GM23338 (cell line): Measurements from ENCODE around the gene ZBP1. TPM values are rescaled to one million over a fixed set of nuclear protein-coding genes. Genes with fewer than 3 reads are reported as not detected.

ENCODE experiments used
- ATAC-seq: fragments of 200-7000 bp; cut with Tn5 transposase; 3 replicates; pipeline ENCODE4 v1.9.1; 2020
- DNase-seq: peaks from one replicate; pipeline ENCODE4 v3.0.0-alpha.2; 2015; ENCODE audit warnings: low spot score
- H2AFZ ChIP-seq: fragments of 200-600 bp; sonication (generic); 2 replicates; pipeline ENCODE4 v1.8.0; 2016; ENCODE audit warnings: antibody characterized with exemption, mild to moderate bottlenecking, moderate library complexity
- H3F3A ChIP-seq: fragments of 200-600 bp; sonication (generic); replicated peaks from 2 replicates; pipeline ENCODE4 v1.8.0; 2017; ENCODE audit warnings: antibody characterized with exemption, mixed run types, low read depth
- H3K27ac ChIP-seq: fragments of 200-600 bp; sonication (generic); 2 replicates; pipeline ENCODE4 v1.6.1; 2016; ENCODE audit warnings: low read depth
- H3K27me3 ChIP-seq: fragments of 200-600 bp; sonication (generic); 2 replicates; pipeline ENCODE4 v1.8.0; 2016; ENCODE audit warnings: mild to moderate bottlenecking, mixed run types, moderate library complexity; ENCODE audit not compliant: insufficient read depth
- H3K36me3 ChIP-seq: fragments of 200-600 bp; sonication (generic); 2 replicates; pipeline ENCODE4 v1.8.0; 2016; ENCODE audit warnings: mild to moderate bottlenecking; ENCODE audit not compliant: insufficient read depth
- H3K4me1 ChIP-seq: fragments of 200-600 bp; sonication (generic); 2 replicates; pipeline ENCODE4 v1.8.0; 2016; ENCODE audit warnings: mild to moderate bottlenecking, moderate library complexity; ENCODE audit not compliant: insufficient read depth
- H3K4me2 ChIP-seq: fragments of 200-600 bp; sonication (generic); 2 replicates; pipeline ENCODE4 v1.7.1; 2017; ENCODE audit warnings: mixed run types
- H3K4me3 ChIP-seq: fragments of 200-600 bp; sonication (generic); 2 replicates; pipeline ENCODE4 v1.6.1; 2016; ENCODE audit warnings: mixed run types
- H3K79me2 ChIP-seq: fragments of 200-600 bp; sonication (generic); replicated peaks from 2 replicates; pipeline ENCODE4 v1.8.0; 2017; ENCODE audit warnings: mild to moderate bottlenecking; ENCODE audit not compliant: insufficient read depth
- H3K9me2 ChIP-seq: fragments of 200-600 bp; sonication (generic); 2 replicates; pipeline ENCODE4 v1.8.0; 2017; ENCODE audit not compliant: insufficient read depth
- H4K20me1 ChIP-seq: fragments of 200-600 bp; sonication (generic); replicated peaks from 2 replicates; pipeline ENCODE4 v1.8.0; 2017; ENCODE audit warnings: mild to moderate bottlenecking; ENCODE audit not compliant: insufficient read depth
- H3K27ac Mint-ChIP-seq: 2 replicates; pipeline ENCODE4 v1.8.0; 2020; ENCODE audit warnings: inconsistent platforms, mild to moderate bottlenecking, moderate library complexity, mixed read lengths
- H3K27me3 Mint-ChIP-seq: 3 replicates; pipeline ENCODE4 v1.8.0; 2022; ENCODE audit warnings: low read depth, mild to moderate bottlenecking, moderate library complexity, mixed read lengths, inconsistent platforms; ENCODE audit not compliant: insufficient read depth, poor library complexity
- H3K36me3 Mint-ChIP-seq: 3 replicates; pipeline ENCODE4 v1.8.0; 2021; ENCODE audit warnings: low read depth, mild to moderate bottlenecking, inconsistent platforms, moderate library complexity, mixed read lengths
- H3K4me1 Mint-ChIP-seq: 3 replicates; pipeline ENCODE4 v1.8.0; 2020; ENCODE audit warnings: mild to moderate bottlenecking, inconsistent platforms, mixed read lengths
- H3K4me3 Mint-ChIP-seq: 3 replicates; pipeline ENCODE4 v1.8.0; 2021; ENCODE audit warnings: moderate library complexity, mild to moderate bottlenecking, inconsistent platforms, mixed read lengths
- H3K9me3 Mint-ChIP-seq: 3 replicates; pipeline ENCODE4 v1.8.0; 2020; ENCODE audit warnings: moderate library complexity, mild to moderate bottlenecking, inconsistent platforms, mixed read lengths
- EZH2 ChIP-seq: fragments of 200-600 bp; sonication (generic); IDR thresholded peaks from one replicate; pipeline ENCODE4 v1.8.0; 2017; ENCODE audit warnings: antibody characterized with exemption, mild to moderate bottlenecking, low read depth; ENCODE audit not compliant: unreplicated experiment
- polyA plus RNA-seq: library from polyadenylated mRNA; unstranded; fragments of >200 nt; fragmentation: Nextera tagmentation; extraction: Ambion mirVana; gene quantifications from 2 replicates; pipeline ENCODE4 v1.2.1, GENCODE V29; 2016
- total RNA-seq: library from RNA; depleted of rRNA; stranded (reverse); fragments of >200 nt; shearing (Covaris generic); gene quantifications from 2 replicates; pipeline ENCODE4 v1.2.3, GENCODE V29; 2014
- TF ChIP-seq, protein P1 (sequence below): IDR thresholded peaks from one replicate; pipeline ENCODE4 v1.6.1; 2018; ENCODE audit warnings: antibody characterized with exemption; ENCODE audit not compliant: unreplicated experiment
- TF ChIP-seq, protein P2 (sequence below): IDR thresholded peaks from 2 replicates; pipeline ENCODE4 v1.6.1; 2016; ENCODE audit warnings: antibody characterized with exemption
- TF ChIP-seq, protein P3 (sequence below): fragments of 250-450 bp; sonication (Bioruptor Pico); IDR thresholded peaks from 2 replicates; pipeline ENCODE4 v1.5.0; 2020; ENCODE audit warnings: mild to moderate bottlenecking, moderate library complexity

The ZBP1 gene
- total and polyA plus RNA-seq, 2 experiments from 2014 or later, result not detected

DNA sequence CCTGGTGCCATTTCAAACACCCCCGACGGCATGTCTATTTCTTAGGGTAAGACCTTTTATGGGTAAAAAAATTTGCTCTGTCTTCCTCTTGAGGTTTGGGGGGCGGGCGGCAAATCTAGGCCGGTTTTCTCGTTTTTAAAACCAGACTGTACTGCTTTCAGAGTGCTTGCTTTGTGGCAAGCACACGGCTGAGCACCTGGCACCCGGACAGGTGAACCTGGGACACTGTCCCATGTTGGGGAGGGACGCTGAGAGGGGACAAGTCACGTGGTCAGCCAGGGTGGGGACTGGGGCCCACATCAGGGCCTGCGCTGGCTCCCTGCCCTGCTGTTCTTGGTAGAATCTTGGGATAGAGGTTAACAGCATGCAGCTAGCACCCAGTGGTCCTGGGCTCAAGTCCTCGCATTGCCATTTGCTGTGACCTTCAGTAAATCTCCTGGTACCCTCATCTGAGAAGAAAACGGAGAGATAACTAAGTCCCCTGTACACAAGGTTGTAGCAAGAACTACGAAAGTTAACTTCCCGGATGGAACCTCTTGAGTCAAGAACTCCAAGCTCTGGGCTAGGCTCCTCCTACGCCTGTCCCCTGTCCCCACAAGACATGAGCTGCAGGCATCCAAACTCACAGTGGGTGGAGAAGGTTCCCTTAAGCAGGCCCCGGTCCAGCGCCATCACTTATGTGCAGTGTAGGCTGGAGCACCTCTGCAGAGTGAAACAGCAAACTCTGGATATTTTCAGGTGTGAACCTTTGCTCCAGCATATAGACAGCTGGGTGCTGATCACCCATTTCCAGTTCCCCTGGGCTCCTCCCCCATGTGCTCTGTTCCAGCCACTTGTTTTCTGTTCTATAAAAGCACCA is 47.9 kb upstream of the ZBP1 start:
- no peaks in the 10 kb centered on the region for H3K36me3 ChIP-seq
- Mint-ChIP-seq H3K36me3 (no peaks in the 10 kb centered on the region), H3K4me1 (peaks cover 53% of the 10 kb centered on the region), H3K4me3 (no peak overlapping the region; the same call in 2 of the 3 replicates), H3K27me3 (peaks cover 13% of the 10 kb centered on the region), H3K27ac (peak overlapping the region; percentile 94), H3K9me3 (no peaks in the 10 kb centered on the region; the same call in 2 of the 3 replicates)
- H3K4me1 ChIP-seq, result peaks cover 15% of the 10 kb centered on the region
- ATAC-seq (peak; percentile 10; the same call in 2 of the 3 replicates), DNase-seq (no peak)
- no peaks in the 10 kb centered on the region for H3K27me3 ChIP-seq
- peak overlapping the region; percentile 20; the same call in 1 of the 2 replicates for H3K4me2 ChIP-seq
- no peak overlapping the region for H2AFZ ChIP-seq
- H3K4me3 ChIP-seq, result no peak overlapping the region
- H3K9me2 ChIP-seq, result no peaks in the 10 kb centered on the region
- TF ChIP-seq, protein P1, sequence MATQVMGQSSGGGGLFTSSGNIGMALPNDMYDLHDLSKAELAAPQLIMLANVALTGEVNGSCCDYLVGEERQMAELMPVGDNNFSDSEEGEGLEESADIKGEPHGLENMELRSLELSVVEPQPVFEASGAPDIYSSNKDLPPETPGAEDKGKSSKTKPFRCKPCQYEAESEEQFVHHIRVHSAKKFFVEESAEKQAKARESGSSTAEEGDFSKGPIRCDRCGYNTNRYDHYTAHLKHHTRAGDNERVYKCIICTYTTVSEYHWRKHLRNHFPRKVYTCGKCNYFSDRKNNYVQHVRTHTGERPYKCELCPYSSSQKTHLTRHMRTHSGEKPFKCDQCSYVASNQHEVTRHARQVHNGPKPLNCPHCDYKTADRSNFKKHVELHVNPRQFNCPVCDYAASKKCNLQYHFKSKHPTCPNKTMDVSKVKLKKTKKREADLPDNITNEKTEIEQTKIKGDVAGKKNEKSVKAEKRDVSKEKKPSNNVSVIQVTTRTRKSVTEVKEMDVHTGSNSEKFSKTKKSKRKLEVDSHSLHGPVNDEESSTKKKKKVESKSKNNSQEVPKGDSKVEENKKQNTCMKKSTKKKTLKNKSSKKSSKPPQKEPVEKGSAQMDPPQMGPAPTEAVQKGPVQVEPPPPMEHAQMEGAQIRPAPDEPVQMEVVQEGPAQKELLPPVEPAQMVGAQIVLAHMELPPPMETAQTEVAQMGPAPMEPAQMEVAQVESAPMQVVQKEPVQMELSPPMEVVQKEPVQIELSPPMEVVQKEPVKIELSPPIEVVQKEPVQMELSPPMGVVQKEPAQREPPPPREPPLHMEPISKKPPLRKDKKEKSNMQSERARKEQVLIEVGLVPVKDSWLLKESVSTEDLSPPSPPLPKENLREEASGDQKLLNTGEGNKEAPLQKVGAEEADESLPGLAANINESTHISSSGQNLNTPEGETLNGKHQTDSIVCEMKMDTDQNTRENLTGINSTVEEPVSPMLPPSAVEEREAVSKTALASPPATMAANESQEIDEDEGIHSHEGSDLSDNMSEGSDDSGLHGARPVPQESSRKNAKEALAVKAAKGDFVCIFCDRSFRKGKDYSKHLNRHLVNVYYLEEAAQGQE, result no peak
- TF ChIP-seq, protein P2, sequence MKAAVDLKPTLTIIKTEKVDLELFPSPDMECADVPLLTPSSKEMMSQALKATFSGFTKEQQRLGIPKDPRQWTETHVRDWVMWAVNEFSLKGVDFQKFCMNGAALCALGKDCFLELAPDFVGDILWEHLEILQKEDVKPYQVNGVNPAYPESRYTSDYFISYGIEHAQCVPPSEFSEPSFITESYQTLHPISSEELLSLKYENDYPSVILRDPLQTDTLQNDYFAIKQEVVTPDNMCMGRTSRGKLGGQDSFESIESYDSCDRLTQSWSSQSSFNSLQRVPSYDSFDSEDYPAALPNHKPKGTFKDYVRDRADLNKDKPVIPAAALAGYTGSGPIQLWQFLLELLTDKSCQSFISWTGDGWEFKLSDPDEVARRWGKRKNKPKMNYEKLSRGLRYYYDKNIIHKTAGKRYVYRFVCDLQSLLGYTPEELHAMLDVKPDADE, result no peak
- no peak for TF ChIP-seq EZH2
- TF ChIP-seq, protein P3, sequence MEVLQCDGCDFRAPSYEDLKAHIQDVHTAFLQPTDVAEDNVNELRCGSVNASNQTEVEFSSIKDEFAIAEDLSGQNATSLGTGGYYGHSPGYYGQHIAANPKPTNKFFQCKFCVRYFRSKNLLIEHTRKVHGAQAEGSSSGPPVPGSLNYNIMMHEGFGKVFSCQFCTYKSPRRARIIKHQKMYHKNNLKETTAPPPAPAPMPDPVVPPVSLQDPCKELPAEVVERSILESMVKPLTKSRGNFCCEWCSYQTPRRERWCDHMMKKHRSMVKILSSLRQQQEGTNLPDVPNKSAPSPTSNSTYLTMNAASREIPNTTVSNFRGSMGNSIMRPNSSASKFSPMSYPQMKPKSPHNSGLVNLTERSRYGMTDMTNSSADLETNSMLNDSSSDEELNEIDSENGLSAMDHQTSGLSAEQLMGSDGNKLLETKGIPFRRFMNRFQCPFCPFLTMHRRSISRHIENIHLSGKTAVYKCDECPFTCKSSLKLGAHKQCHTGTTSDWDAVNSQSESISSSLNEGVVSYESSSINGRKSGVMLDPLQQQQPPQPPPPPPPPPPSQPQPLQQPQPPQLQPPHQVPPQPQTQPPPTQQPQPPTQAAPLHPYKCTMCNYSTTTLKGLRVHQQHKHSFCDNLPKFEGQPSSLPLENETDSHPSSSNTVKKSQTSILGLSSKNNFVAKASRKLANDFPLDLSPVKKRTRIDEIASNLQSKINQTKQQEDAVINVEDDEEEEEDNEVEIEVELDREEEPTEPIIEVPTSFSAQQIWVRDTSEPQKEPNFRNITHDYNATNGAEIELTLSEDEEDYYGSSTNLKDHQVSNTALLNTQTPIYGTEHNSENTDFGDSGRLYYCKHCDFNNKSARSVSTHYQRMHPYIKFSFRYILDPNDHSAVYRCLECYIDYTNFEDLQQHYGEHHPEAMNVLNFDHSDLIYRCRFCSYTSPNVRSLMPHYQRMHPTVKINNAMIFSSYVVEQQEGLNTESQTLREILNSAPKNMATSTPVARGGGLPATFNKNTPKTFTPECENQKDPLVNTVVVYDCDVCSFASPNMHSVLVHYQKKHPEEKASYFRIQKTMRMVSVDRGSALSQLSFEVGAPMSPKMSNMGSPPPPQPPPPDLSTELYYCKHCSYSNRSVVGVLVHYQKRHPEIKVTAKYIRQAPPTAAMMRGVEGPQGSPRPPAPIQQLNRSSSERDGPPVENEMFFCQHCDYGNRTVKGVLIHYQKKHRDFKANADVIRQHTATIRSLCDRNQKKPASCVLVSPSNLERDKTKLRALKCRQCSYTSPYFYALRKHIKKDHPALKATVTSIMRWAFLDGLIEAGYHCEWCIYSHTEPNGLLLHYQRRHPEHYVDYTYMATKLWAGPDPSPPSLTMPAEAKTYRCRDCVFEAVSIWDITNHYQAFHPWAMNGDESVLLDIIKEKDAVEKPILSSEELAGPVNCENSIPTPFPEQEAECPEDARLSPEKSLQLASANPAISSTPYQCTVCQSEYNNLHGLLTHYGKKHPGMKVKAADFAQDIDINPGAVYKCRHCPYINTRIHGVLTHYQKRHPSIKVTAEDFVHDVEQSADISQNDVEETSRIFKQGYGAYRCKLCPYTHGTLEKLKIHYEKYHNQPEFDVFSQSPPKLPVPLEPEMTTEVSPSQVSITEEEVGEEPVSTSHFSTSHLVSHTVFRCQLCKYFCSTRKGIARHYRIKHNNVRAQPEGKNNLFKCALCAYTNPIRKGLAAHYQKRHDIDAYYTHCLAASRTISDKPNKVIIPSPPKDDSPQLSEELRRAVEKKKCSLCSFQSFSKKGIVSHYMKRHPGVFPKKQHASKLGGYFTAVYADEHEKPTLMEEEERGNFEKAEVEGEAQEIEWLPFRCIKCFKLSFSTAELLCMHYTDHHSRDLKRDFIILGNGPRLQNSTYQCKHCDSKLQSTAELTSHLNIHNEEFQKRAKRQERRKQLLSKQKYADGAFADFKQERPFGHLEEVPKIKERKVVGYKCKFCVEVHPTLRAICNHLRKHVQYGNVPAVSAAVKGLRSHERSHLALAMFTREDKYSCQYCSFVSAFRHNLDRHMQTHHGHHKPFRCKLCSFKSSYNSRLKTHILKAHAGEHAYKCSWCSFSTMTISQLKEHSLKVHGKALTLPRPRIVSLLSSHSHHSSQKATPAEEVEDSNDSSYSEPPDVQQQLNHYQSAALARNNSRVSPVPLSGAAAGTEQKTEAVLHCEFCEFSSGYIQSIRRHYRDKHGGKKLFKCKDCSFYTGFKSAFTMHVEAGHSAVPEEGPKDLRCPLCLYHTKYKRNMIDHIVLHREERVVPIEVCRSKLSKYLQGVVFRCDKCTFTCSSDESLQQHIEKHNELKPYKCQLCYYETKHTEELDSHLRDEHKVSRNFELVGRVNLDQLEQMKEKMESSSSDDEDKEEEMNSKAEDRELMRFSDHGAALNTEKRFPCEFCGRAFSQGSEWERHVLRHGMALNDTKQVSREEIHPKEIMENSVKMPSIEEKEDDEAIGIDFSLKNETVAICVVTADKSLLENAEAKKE (CRISPR knock-in tag), result no peak
- H3K79me2 ChIP-seq, result peaks cover 93% of the 10 kb centered on the region
- H3K27ac ChIP-seq, result peak overlapping the region; percentile 74; the same call in 1 of the 2 replicates
- H3F3A ChIP-seq, result no peaks in the 10 kb centered on the region
- peaks cover 24% of the 10 kb centered on the region; the same call in 1 of the 2 replicates for H4K20me1 ChIP-seq
